ELR (cell line): Measurements from ENCODE around the gene BZW2.

Experiments
- DNase-seq: peaks from one replicate; pipeline ENCODE4 v3.0.0-alpha.2; 2015; ENCODE audit warnings: low read depth

BZW2 gene

DNA sequence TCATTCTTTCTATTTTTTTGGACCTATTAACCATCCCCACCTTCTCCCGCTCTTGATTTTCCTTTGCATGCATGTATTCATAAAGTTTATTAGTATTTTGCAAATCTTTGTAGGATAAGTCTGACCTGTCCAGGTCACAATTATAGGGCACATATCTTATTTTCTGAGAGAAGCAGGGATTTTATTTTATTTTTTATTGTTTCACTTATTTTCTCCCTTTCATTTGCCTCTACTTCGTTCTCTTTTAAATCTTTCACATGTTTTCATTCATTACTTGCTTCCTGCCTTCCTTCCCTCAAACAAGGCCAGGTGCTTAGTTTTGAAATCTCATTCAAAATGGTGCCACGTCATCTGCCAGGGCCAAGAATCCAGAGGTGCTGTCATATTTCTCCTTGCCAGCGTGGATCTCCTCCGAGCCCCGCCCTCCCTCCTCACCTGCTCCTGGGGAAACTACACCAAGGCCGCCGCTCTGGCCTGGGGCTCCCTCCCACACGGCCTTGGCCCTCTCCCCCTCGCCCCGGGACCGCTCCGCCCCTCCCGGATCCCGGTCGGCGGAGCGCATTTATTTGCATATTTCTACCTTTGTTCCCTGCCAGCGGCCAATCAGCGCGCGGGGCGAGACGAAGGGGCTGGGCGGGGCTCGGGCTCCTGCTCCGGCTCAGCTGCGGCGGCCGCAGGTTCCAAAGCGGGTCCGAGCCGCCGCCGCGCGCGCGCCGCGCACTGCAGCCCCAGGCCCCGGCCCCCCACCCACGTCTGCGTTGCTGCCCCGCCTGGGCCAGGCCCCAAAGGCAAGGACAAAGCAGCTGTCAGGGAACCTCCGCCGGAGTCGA, 107.3 kb downstream of the BZW2 start, which contains the start of gene TSPAN13:
TSPAN13 (plus strand) TSS at position 654 of the 830 bp plus-strand sequence. CDS start 213 bp downstream, outside the sequence.
- DNase-seq = peak; percentile 78

GRCh38 chr7:16753932-16754855, 108.2 kb downstream of the BZW2 start:
- peak; percentile 43 for DNase-seq

- no peak for DNase-seq
Measured at GRCh38 chr7:16754856-16755317, 108.9 kb downstream of the BZW2 start.

DNA sequence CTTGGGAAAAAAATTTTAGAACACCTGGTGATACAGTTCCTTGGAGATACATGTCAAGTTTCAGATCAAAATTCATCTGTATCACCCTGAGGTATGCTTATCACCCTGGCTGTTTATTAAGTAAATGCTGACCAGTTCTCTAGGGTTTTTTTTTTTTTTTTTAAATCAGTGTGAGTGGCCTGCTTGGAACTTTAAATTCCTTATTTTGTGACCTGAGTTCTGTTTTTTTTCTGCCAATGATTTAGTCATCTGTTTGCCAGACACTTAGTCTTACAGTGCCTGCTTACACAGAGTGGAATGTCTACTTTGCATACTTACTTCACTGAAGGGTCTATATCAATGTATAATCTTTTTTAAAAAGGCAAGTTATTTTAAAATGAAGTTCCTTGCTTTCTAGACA, 109.4 kb downstream of the BZW2 start:
- DNase-seq = peak; percentile 36
